Activated naive CD8-positive, alpha-beta T cell treated with anti-CD3 and anti-CD28 coated beads for 36 hours (primary cell): ENCODE measurements around the gene CCL28. TPM values are rescaled to one million over a fixed set of nuclear protein-coding genes. Genes with fewer than 3 reads are reported as not detected.

Experiments used
- DNase-seq: peaks from one replicate; pipeline ENCODE4 v3.0.0; 2021
- H3K27ac Mint-ChIP-seq: one replicate; pipeline ENCODE4 v1.8.0; 2022; ENCODE audit warnings: mild to moderate bottlenecking, moderate library complexity, mixed read lengths
- H3K27me3 Mint-ChIP-seq: one replicate; pipeline ENCODE4 v1.8.0; 2022; ENCODE audit warnings: mild to moderate bottlenecking, mixed read lengths
- H3K36me3 Mint-ChIP-seq: one replicate; pipeline ENCODE4 v1.8.0; 2021; ENCODE audit warnings: mild to moderate bottlenecking, mixed read lengths
- H3K4me1 Mint-ChIP-seq: one replicate; pipeline ENCODE4 v1.8.0; 2021; ENCODE audit warnings: mixed read lengths
- H3K4me3 Mint-ChIP-seq: one replicate; pipeline ENCODE4 v1.8.0; 2022; ENCODE audit warnings: mild to moderate bottlenecking, moderate library complexity, mixed read lengths
- H3K9me3 Mint-ChIP-seq: one replicate; pipeline ENCODE4 v1.8.0; 2022; ENCODE audit warnings: mixed read lengths
- total RNA-seq, 2 experiments: library from RNA; stranded (reverse); gene quantifications; one replicate each; pipeline ENCODE4 v1.2.3, GENCODE V29; 2021

CCL28 gene
- total RNA-seq, 2 experiments from 2014 or later, result 11.9 to 13.4 TPM

DNA sequence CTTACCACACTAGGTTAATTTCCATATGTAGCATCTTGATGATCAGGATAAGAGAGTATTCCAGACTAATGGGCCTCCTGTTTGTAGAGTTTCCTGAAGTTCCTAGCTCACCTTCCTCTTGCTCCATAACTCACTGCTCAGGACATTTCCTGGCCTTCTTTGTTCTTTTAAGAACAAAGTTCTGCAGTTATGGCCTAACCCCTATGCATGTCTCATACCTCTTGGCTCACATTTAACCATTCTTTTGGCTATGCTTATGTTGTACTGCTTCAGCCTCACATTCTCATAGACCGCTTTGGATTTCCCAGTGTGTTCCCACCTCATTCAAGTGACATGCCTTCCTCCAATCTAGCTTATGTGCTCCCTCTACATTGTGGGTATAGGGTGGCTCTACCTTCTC is 58.5 kb downstream of the CCL28 start:
- no peak for DNase-seq
- H3K9me3 Mint-ChIP-seq, result no peaks in the 10 kb centered on the region
- H3K27me3 Mint-ChIP-seq, result peaks cover 6% of the 10 kb centered on the region
- H3K4me3 Mint-ChIP-seq, result no peak overlapping the region
- H3K27ac Mint-ChIP-seq, result no peak overlapping the region
- no peaks in the 10 kb centered on the region for H3K36me3 Mint-ChIP-seq
- H3K4me1 Mint-ChIP-seq, result no peaks in the 10 kb centered on the region

DNA sequence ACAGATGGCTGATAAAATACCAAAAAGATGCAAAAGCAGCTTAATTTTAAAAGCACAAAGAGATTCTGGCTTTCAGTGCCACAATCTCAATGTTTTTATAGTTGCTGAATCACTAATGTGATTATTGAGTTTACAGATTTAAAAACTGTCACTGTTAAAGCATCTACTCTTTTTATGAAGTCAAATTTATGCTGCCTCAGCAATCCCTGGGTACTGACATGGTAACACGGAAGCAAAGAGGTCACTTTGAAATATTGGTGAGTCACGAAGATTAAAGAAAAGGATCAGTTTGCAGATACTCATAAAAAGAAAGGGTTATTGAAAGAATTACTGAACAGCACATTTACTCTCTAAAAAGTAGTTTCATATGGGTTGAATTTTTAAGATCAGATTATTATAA is 59.3 kb downstream of the CCL28 start:
- no peaks in the 10 kb centered on the region for H3K36me3 Mint-ChIP-seq
- H3K27ac Mint-ChIP-seq, result no peak overlapping the region
- H3K4me3 Mint-ChIP-seq, result no peak overlapping the region
- no peaks in the 10 kb centered on the region for H3K4me1 Mint-ChIP-seq
- H3K9me3 Mint-ChIP-seq, result no peaks in the 10 kb centered on the region
- peaks cover 6% of the 10 kb centered on the region for H3K27me3 Mint-ChIP-seq
- DNase-seq, result no peak

DNA sequence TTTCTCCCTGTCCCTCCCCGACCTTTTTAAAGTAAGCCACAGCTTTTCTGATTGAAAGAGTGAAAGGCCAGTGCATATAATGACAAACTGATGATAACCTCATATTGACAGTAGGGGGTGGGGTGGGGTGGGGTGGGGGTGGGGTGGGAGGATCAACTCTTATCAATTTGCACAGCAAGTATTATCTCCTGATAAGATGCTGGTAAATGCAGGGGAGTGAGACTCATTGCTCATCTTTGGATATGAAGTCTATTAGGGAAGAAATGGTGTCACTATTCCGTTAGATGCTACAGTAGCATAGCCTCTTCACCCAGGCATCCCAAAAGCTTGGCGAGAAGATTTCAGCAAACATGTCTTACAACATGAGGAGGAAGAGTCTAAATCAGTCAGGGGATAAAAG is 60.1 kb downstream of the CCL28 start:
- no peak overlapping the region for H3K4me3 Mint-ChIP-seq
- H3K27me3 Mint-ChIP-seq, result peaks cover 6% of the 10 kb centered on the region
- no peaks in the 10 kb centered on the region for H3K36me3 Mint-ChIP-seq
- H3K27ac Mint-ChIP-seq, result no peak overlapping the region
- H3K9me3 Mint-ChIP-seq, result no peaks in the 10 kb centered on the region
- DNase-seq, result no peak
- H3K4me1 Mint-ChIP-seq, result no peaks in the 10 kb centered on the region

DNA sequence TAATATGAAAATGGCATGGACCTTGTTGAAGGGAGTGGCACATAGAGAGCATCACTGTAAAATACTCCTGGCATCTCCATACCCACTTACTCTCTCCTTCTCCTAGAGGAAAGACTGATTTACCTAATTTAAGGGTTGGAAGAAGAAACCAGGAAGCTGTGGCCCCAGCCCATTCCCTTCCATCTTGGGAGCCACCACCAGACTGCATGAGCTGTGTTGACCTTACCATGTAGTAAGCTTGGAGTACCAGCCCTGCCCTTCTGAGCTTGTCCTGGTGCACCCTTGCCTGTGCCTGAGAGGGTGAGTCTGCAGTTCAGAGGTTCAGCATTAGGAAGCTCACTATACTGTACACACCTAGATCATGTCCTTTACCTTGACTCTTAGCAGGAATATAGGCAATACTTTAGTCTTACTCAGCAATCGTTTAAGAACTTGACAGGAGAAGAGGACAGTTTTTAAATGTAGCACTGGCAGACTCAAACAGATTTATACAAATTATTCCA is 63.3 kb downstream of the CCL28 start:
- Mint-ChIP-seq H3K27ac (no peak overlapping the region), H3K4me1 (no peaks in the 10 kb centered on the region), H3K36me3 (no peaks in the 10 kb centered on the region), H3K27me3 (peaks cover 12% of the 10 kb centered on the region), H3K4me3 (no peak overlapping the region), H3K9me3 (no peaks in the 10 kb centered on the region)
- DNase-seq, result no peak

DNA sequence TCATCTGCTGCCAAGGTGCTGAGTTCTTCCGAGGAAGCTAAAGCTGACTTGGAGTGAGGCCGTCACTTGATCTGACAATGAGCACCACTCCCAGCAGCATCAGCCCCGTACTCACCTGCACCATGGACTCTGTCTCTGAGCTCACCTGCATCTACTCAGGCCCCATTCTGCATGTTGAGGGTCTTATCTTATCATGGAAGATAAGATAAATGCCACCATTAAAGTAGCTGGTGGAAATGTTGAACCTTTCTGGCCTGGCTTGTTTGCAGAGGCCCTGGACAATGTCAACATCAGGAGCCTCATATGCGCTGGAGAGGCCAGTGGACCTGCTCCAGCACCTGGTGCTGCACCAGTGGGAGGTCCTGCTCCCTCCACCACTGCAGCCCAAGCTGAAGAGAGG is 64.0 kb downstream of the CCL28 start:
- H3K9me3 Mint-ChIP-seq, result peaks cover 3% of the 10 kb centered on the region
- H3K36me3 Mint-ChIP-seq, result no peaks in the 10 kb centered on the region
- no peak overlapping the region for H3K27ac Mint-ChIP-seq
- peaks cover 18% of the 10 kb centered on the region for H3K27me3 Mint-ChIP-seq
- H3K4me3 Mint-ChIP-seq, result no peak overlapping the region
- H3K4me1 Mint-ChIP-seq, result no peaks in the 10 kb centered on the region
- no peak for DNase-seq

DNA sequence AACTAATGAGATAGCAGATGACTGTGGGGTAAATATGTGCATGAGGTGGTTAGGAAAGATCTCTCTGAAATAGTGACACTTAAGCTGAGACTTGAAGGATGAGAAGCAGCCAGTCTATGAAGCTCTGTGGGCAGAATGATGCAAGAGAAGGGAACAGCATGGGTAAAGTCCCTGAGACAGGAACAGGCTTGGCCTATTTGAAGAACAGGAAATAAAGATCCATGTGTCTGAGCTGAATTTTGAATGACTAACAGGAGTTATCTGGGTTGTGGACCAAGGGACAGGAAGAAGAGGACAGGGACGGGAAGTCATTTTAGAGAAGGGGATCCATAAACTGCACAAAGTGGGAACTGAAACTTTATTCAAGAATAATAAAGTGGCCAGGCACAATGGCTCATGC is 73.3 kb downstream of the CCL28 start:
- peaks cover 5% of the 10 kb centered on the region for H3K4me1 Mint-ChIP-seq
- H3K27me3 Mint-ChIP-seq, result peaks cover 6% of the 10 kb centered on the region
- no peak overlapping the region for H3K27ac Mint-ChIP-seq
- H3K9me3 Mint-ChIP-seq, result peaks cover 24% of the 10 kb centered on the region
- no peak overlapping the region for H3K4me3 Mint-ChIP-seq
- H3K36me3 Mint-ChIP-seq, result peaks cover 19% of the 10 kb centered on the region
- DNase-seq, result no peak

DNA sequence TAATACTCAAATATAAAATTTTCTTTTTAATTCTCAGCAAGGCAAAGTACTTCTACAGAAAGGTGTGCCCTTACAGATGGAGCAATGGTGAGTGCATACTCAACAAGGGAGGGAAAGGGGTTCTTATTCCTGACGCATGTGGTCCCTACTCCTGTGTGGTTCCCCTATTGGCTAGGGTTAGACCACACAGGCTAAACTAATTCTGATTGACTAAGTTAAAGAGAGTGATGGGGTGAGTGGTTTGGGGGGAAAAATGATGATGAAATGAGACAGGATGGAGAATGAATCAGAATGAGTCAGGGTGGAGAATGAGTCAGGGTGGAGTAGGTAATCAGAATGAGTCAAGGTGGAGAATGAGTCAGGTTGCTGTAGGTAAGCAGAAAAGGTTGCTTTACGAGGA is 76.0 kb downstream of the CCL28 start:
- peak; percentile 24 for DNase-seq
- Mint-ChIP-seq H3K36me3 (peaks cover 22% of the 10 kb centered on the region), H3K27ac (peak overlapping the region; percentile 66), H3K9me3 (peaks cover 32% of the 10 kb centered on the region), H3K4me1 (peaks cover 5% of the 10 kb centered on the region), H3K4me3 (no peak overlapping the region), H3K27me3 (peaks cover 10% of the 10 kb centered on the region)

DNA sequence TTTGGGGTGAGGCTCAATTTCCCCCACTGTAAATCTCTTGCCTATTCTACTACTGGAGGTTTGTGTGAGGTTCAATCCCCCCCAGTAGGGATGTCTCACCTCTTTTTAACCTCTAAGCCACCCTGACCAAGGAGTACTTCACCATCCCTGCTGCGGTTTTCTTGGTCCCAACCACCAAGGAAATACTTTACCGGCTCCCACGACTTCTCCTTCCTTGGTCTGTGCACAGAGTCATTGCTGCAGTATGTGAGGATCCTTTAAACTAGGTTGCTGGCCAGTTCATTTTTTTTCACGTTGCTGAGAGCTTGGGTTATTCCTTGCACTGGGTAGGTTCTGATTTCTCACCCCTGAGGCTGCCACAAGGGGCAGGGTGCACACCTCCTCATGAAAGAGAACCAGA is 76.5 kb downstream of the CCL28 start:
- Mint-ChIP-seq H3K27me3 (peaks cover 10% of the 10 kb centered on the region), H3K27ac (peak overlapping the region; percentile 66), H3K36me3 (peaks cover 22% of the 10 kb centered on the region), H3K4me1 (peaks cover 5% of the 10 kb centered on the region), H3K9me3 (peaks cover 32% of the 10 kb centered on the region), H3K4me3 (no peak overlapping the region)
- DNase-seq, result no peak

DNA sequence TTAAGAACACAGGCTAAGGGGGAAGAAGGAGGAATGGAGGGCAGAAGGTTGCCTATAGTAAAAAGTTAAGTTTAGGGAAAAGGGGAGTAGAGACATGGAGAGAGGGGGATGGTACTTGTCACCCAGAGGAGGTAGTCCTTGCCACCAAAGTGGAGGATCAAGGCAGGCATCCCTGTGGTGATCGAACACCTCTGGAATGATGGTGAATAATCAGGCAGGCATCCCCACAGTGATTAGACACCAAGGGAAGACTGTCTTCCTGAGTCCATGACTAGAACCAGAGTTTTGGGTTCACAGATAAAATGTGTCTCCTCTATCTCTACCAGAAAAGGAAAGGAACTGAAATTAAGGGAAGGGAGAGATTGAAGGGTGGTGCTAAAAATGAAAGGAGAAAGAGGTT is 79.8 kb downstream of the CCL28 start:
- no peak for DNase-seq
- Mint-ChIP-seq H3K36me3 (peaks cover 16% of the 10 kb centered on the region), H3K4me3 (no peak overlapping the region), H3K27me3 (peaks cover 10% of the 10 kb centered on the region), H3K9me3 (peaks cover 29% of the 10 kb centered on the region), H3K4me1 (peaks cover 2% of the 10 kb centered on the region), H3K27ac (no peak overlapping the region)

Other genes with a start within 250 kb of the CCL28 start
- gene NIM1K, start 220.2 kb downstream of the CCL28 start, total RNA-seq, result 1 to 10 TPM; 2.0 to 2.1 TPM
- gene HMGCS1, start 99.0 kb downstream of the CCL28 start, total RNA-seq, result 10 to 100 TPM; 58.4 to 60.2 TPM
- gene TMEM267, start 71.5 kb upstream of the CCL28 start, total RNA-seq, result 10 to 100 TPM; 20.4 to 24.1 TPM
- gene C5orf34, start 102.8 kb upstream of the CCL28 start, total RNA-seq, result 10 to 100 TPM in 1 of 2 experiments, 1 to 10 TPM in 1; 8.9 to 10.1 TPM
- gene PAIP1, start 144.7 kb upstream of the CCL28 start, total RNA-seq, result 10 to 100 TPM; 50.1 to 51.0 TPM
- gene NNT, start 190.8 kb upstream of the CCL28 start, total RNA-seq, result 10 to 100 TPM; 69.7 to 71.8 TPM